Endometrium (tissue), 2 donors: Measurements from ENCODE around the gene RBM38.

ENCODE experiments used
- FAIRE-seq: peaks from 2 replicates; lab custom pipeline; 2012; peaks lifted over from hg19 to GRCh38; lab: Jason Lieb, UNC
- donor health status: control.
- donor health status: control.

The RBM38 gene

GRCh38 chr20:57437672-57438330, 46.6 kb downstream of the RBM38 start:
- FAIRE-seq, result no peak

- FAIRE-seq, result no peak
Observed at GRCh38 chr20:57438552-57438951, 47.4 kb downstream of the RBM38 start.

GRCh38 chr20:57439432-57439831, 48.2 kb downstream of the RBM38 start:
- FAIRE-seq, result no peak

- no peak for FAIRE-seq
Observed at GRCh38 chr20:57439993-57440392, 48.8 kb downstream of the RBM38 start.

GRCh38 chr20:57440678-57441509, 49.7 kb downstream of the RBM38 start:
- no peak for FAIRE-seq

- FAIRE-seq, result no peak
Observed at GRCh38 chr20:57441510-57442154, 50.4 kb downstream of the RBM38 start.

GRCh38 chr20:57442158-57442887, 51.1 kb downstream of the RBM38 start:
- FAIRE-seq, result no peak

- no peak for FAIRE-seq
Observed at GRCh38 chr20:57442888-57443239, 51.7 kb downstream of the RBM38 start.

- FAIRE-seq, result no peak
Observed at GRCh38 chr20:57443349-57444265, 52.4 kb downstream of the RBM38 start.

GRCh38 chr20:57444394-57445048, 53.3 kb downstream of the RBM38 start:
- FAIRE-seq, result no peak

- no peak for FAIRE-seq
Observed at GRCh38 chr20:57445298-57445697, 54.1 kb downstream of the RBM38 start.

- FAIRE-seq, result no peak
Observed at GRCh38 chr20:57445774-57446173, 54.6 kb downstream of the RBM38 start.

GRCh38 chr20:57448764-57449354, 57.7 kb downstream of the RBM38 start:
- no peak for FAIRE-seq

GRCh38 chr20:57449398-57450354, 58.5 kb downstream of the RBM38 start:
- no peak for FAIRE-seq

- FAIRE-seq, result no peak
Observed at GRCh38 chr20:57450419-57450818, 59.2 kb downstream of the RBM38 start.

- no peak for FAIRE-seq
Observed at GRCh38 chr20:57450931-57451330, 59.7 kb downstream of the RBM38 start.

GRCh38 chr20:57451431-57451794, 60.2 kb downstream of the RBM38 start:
- no peak for FAIRE-seq

GRCh38 chr20:57451795-57452661, 60.8 kb downstream of the RBM38 start:
- FAIRE-seq, result no peak
